Hypothalamus (tissue), 51 donors: ENCODE measurements around the gene DOC2B.
"Not testable (repeated sequence)": the region's sequence is repeated elsewhere in the genome, so short reads cannot be mapped to it uniquely, and the experiment has no call there.

ENCODE experiments used
- DNase-seq, 51 donors: peaks; one replicate each; lab custom pipeline; 2025; lab: John Stamatoyannopoulos, UW

Gene DOC2B

GRCh38 chr17:148757-149156 lies 32.7 kb downstream of the DOC2B start:
- DNase-seq: no peak

- no peak for DNase-seq
Measured at GRCh38 chr17:147796-148740, 33.4 kb downstream of the DOC2B start.

- no peak for DNase-seq
Measured at GRCh38 chr17:146983-147761, 34.3 kb downstream of the DOC2B start.

- DNase-seq: no peak
Measured at GRCh38 chr17:146546-146945, 34.9 kb downstream of the DOC2B start.

GRCh38 chr17:145671-146541 lies 35.5 kb downstream of the DOC2B start:
- peak in 11 of 51 donors; percentile 3 to 26 (median 13) for DNase-seq

- DNase-seq: no peak
Measured at GRCh38 chr17:144936-145670, 36.3 kb downstream of the DOC2B start.

GRCh38 chr17:143785-144281 lies 37.6 kb downstream of the DOC2B start:
- DNase-seq: peak in 50 of 51 donors; percentile 13 to 88 (median 67)

GRCh38 chr17:142876-143784 lies 38.3 kb downstream of the DOC2B start:
- DNase-seq: no peak

- DNase-seq: peak in 1 of 51 donors; percentile 3
Measured at GRCh38 chr17:142102-142661, 39.3 kb downstream of the DOC2B start.

GRCh38 chr17:139401-140205 lies 41.8 kb downstream of the DOC2B start:
- DNase-seq: not testable (repeated sequence)

- not testable (repeated sequence) for DNase-seq
Measured at GRCh38 chr17:137166-137807, 44.2 kb downstream of the DOC2B start, which contains the start of gene SCGB1C2. TSS of gene SCGB1C2 (plus strand) at chr17:137569. CDS start at chr17:137591, 22 bp downstream.

GRCh38 chr17:136531-136930 lies 44.9 kb downstream of the DOC2B start:
- not testable (repeated sequence) for DNase-seq

GRCh38 chr17:135895-136294 lies 45.6 kb downstream of the DOC2B start:
- not testable (repeated sequence) for DNase-seq

- DNase-seq: not testable (repeated sequence)
Measured at GRCh38 chr17:135022-135421, 46.4 kb downstream of the DOC2B start.

- DNase-seq: not testable (repeated sequence)
Measured at GRCh38 chr17:134332-134785, 47.1 kb downstream of the DOC2B start.

GRCh38 chr17:133932-134331 lies 47.5 kb downstream of the DOC2B start:
- not testable (repeated sequence) for DNase-seq
